H54 (cell line): ENCODE results near the gene TFCP2.

ENCODE experiments used
- DNase-seq: peaks from one replicate; pipeline ENCODE4 v3.0.0; 2011; ENCODE audit warnings: low spot score, mixed read lengths; ENCODE audit not compliant: insufficient read length
- FAIRE-seq: peaks from 3 replicates; lab custom pipeline; 2011; peaks lifted over from hg19 to GRCh38; lab: Jason Lieb, UNC
- POLR2A ChIP-seq: IDR thresholded peaks from 2 replicates; pipeline ENCODE4 v1.6.1; 2011; ENCODE audit warnings: low read depth, mild to moderate bottlenecking, low read length

TFCP2 gene

GRCh38 chr12:51076236-51076930 lies 96.6 kb downstream of the TFCP2 start:
- DNase-seq: no peak
- FAIRE-seq: no peak
- no peak for TF ChIP-seq POLR2A

- FAIRE-seq: no peak
- DNase-seq: no peak
- no peak for TF ChIP-seq POLR2A
These were observed 97.5 kb downstream of the TFCP2 start for GRCh38 chr12:51075390-51075789.

- TF ChIP-seq POLR2A: no peak
- DNase-seq (no peak), FAIRE-seq (no peak)
These were observed 101.3 kb downstream of the TFCP2 start for GRCh38 chr12:51071663-51072062.

- TF ChIP-seq POLR2A: no peak
- FAIRE-seq (no peak), DNase-seq (no peak)
These were observed 102.9 kb downstream of the TFCP2 start for GRCh38 chr12:51070004-51070403.

- no peak for TF ChIP-seq POLR2A
- FAIRE-seq: no peak
- DNase-seq: no peak
These were observed 105.2 kb downstream of the TFCP2 start for GRCh38 chr12:51067771-51068170.

- DNase-seq (no peak), FAIRE-seq (no peak)
- no peak for TF ChIP-seq POLR2A
These were observed 105.7 kb downstream of the TFCP2 start for GRCh38 chr12:51067229-51067628.

- no peak for TF ChIP-seq POLR2A
- DNase-seq (no peak), FAIRE-seq (no peak)
These were observed 107.4 kb downstream of the TFCP2 start for GRCh38 chr12:51065530-51065929.

- TF ChIP-seq POLR2A: no peak
- FAIRE-seq (no peak), DNase-seq (no peak)
These were observed 110.1 kb downstream of the TFCP2 start for GRCh38 chr12:51062631-51063397.

- no peak for DNase-seq
- no peak for FAIRE-seq
- TF ChIP-seq POLR2A: no peak
These were observed 113.8 kb downstream of the TFCP2 start for GRCh38 chr12:51059086-51059485.

GRCh38 chr12:51056242-51056641 lies 116.7 kb downstream of the TFCP2 start:
- DNase-seq (peak; percentile 64), FAIRE-seq (peak; percentile 81)
- no peak for TF ChIP-seq POLR2A

- no peak for FAIRE-seq
These were observed 117.9 kb downstream of the TFCP2 start for GRCh38 chr12:51055060-51055459.

GRCh38 chr12:51051787-51052186 lies 121.1 kb downstream of the TFCP2 start:
- DNase-seq (no peak), FAIRE-seq (no peak)
- no peak for TF ChIP-seq POLR2A

More at GRCh38 chr12:51055060-51055459, 117.9 kb downstream of the TFCP2 start:
- DNase-seq: no peak
- TF ChIP-seq POLR2A: no peak

GRCh38 chr12:51049525-51049924 lies 123.4 kb downstream of the TFCP2 start:
- FAIRE-seq (no peak), DNase-seq (no peak)
- TF ChIP-seq POLR2A: no peak

- no peak for TF ChIP-seq POLR2A
- FAIRE-seq (no peak), DNase-seq (no peak)
These were observed 124.2 kb downstream of the TFCP2 start for GRCh38 chr12:51048661-51049251.
